Gastroesophageal sphincter (tissue), 3 donors: ENCODE results near the gene SGTA.

Source experiments
- CTCF ChIP-seq, 4 experiments: fragments of 200-600 bp in 2 of 4; fragments of 450-650 bp in 2 of 4; sonication (generic) in 1 of 4; IDR thresholded peaks; one replicate each; pipeline ENCODE4 v1.5.1; 2017 to 2019; ENCODE audit warnings: antibody characterized with exemption in 4 of 4, mild to moderate bottlenecking in 2 of 4, moderate library complexity in 2 of 4
- EP300 ChIP-seq: sonication (generic); formaldehyde crosslinking; IDR thresholded peaks from one replicate; pipeline ENCODE4 v1.6.1; 2017; ENCODE audit warnings: antibody characterized with exemption, mild to moderate bottlenecking
- POLR2A ChIP-seq, 2 donors: fragments of 450-650 bp; IDR thresholded peaks; one replicate each; pipeline ENCODE4 v1.6.1; 2017; ENCODE audit warnings: antibody characterized with exemption in 2 of 2, mild to moderate bottlenecking in 2 of 2, moderate library complexity in 1 of 2

- no peak for TF ChIP-seq CTCF (IDR thresholded peaks at IDR 0.05)
- TF ChIP-seq EP300 = no peak
- no peak for TF ChIP-seq POLR2A (IDR thresholded peaks at IDR 0.05)
Measured at GRCh38 chr19:2751438-2751830, 31.6 kb downstream of the SGTA start.
